GM21576 (cell line): ENCODE data around the gene SHROOM3.

ENCODE experiments used
- ATAC-seq: cut with Tn5 transposase; IDR thresholded peaks from one replicate; pipeline ENCODE4 v1.9.1; 2021; ENCODE audit warnings: mild to moderate bottlenecking, moderate library complexity; ENCODE audit not compliant: unreplicated experiment

Gene SHROOM3

DNA sequence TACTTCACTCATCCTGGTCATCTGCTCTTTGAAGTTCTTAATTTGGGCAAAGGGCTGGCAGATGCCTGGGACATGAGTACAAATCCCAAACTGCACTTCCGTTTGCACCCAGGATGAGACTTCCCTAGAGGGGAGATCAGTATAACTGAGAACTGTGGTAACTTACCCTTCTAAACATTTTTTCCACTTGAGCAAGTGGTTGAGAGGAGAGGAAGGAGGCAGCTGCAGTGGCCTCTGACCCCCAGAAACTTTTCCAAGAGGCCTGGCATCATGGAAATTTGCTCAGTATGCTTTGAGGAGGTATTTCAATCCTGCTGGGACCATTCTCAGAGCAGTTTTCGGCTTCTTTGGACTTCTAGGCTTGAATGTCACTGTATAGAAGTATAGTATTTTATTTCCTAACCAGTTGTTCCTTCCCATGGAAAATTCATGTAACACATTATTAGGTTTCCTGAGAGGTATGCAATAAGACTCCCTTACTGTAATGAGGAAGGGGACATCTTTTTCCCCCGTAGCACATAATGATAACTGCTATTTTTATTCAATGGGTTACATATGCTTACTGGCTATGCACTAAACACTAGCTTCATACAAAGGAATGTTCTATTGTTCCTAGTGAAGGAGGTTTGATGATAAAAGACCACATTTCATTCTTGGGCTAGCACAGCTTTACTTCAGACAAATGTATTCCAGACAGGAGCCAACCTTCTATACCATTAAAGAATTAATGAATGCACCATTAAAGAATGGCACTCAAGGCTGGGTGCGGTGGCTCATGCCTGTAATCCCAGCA lies 129.3 kb downstream of the SHROOM3 start:
- no peak for ATAC-seq

DNA sequence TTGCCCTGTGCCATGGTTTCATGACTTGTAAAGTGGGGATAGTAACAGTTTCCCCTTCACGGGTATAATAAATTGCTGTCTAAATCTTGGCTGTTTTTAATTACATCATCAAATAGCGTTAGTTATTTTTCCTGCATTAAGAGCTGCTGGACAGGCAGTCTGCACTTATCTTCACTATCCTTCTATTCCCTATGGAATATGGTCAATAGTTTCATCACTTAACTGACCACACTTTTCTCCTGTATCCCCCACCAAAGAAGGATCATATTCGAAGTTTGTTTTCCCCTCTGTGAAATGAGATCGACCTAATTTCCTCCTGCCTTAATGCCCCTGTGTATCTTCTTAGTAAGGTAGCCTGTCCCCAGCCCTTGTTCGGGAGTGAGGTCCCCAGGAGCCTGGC lies 133.2 kb downstream of the SHROOM3 start:
- no peak for ATAC-seq

DNA sequence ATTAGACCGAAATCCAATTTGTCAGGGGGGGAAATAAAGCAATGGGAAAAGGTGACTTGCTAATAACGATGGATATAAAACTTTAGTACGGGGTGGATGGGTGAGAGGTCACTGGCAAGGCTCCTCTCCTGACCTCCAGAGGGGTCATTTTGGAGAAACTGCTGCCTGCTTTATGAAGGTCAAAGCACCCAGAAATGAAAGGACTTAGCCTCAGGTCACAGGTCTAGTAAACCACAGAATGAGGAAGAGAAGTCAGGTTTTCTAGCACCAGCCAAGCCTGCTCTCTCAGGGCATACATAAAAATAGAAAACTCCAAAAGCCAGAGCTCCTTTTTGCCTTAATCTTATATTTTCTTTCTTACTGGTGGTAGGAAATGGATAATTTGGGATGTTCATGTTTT lies 134.2 kb downstream of the SHROOM3 start:
- ATAC-seq, result no peak

DNA sequence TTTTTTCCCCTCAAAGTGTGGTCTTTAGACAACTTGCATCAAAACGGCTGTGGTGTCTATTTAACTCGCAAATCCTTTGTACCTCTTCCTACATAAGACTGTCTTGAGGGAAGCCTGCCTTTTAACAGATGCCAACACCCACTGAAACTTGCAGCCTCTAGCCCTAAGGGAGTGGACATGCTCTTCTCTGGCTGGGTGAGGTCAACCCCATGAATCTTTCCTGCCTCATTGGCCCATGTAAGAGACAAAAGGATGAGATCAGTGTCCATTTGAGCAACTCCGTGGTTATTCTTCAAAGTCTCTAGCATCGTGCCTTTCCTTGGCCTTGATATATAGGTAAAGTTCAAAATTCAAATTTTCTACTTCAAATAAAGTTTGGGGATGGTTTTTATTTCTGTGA lies 134.7 kb downstream of the SHROOM3 start:
- ATAC-seq, result no peak

DNA sequence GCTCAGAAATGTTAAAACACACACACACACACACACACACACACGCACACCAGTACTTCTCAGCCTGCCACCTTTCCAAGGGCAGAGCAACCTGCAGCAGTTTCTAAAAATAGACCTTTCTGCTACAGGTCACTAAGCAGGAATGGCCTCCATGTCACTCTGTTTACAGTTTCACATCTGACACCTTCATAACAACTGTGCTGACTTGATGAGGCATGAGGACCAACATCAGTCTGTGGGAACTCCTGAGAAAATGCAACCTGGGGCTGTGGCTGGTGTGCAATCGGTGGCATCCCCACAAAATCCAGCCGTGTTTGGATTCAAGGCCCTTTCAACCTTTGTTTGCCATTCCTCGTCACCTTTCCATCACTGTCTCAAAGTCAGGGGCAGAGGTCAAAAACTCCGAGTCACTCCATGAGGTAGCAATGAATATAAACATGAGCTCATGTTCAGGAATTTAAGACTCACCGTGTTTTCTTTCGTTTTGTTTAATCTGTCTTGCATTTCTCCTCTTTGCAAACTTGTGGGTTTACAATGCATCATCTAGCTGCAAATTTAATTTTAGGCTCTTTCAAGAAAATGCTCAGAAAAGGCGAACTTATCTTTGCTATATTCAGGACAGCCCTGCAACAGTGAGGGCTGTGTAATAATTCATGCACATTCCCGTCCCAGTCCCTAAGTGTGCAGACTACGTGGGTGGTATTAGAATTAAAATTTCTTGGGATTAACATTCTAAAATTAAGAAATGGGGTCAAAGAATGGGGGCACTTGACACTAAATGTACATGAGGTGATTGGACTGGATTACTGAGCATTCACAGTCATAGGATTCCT lies 135.3 kb downstream of the SHROOM3 start:
- ATAC-seq, result no peak

DNA sequence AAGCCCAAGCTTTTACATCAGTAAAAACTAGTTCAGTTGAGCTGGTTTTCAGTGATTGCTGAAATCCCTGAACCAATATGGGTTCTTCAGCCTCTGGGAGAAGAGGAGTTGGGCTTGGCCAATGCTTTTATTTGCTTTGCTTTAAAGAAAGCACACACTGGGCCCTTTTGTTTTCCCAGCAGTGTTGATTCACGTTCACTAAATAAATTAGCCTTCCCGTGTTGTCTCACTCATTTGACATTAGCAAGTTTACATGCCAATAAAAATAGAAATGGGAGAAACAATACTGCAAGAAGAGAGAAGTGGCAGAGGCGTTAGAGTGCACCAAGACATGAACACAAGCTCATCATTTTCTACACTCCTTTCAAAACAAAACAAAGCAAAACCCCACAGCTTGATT lies 136.2 kb downstream of the SHROOM3 start:
- ATAC-seq, result no peak

DNA sequence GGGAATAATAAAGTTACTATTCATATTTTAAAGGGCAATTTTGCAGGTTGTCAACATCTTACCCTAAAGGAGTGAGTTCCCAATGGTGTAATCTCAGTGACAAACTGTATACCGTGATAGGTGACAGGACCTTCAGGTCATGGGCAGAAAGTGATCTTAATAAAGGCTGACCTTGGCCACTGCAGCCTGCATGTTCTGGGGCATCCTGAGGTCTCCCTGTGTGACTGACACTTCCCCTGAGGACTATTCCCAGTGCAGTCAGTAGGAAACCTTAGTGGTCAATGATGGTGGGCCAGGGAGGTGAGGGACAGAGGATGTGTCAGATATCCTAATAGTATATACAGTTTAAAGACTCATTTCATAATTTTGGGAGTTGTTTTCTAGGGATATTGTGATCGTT lies 137.2 kb downstream of the SHROOM3 start:
- ATAC-seq, result no peak

DNA sequence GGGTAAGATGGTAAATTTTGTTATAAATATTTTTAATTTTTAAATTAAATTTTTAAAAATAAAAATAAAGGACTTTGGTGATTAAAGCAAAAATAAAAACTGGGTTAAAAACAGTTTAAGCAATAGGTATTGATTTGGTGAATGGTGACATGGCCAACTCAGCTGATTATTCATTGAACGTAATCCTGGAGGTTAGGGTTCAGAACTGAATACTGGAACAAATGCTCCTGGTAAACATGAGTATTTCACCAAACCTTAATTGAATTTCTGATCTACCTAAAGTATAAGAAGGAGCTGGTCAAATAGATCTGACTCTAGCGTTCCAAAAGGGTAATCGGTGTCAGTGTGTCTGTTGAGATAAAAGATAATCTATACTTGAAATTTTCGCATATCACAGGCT lies 141.8 kb downstream of the SHROOM3 start:
- no peak for ATAC-seq

DNA sequence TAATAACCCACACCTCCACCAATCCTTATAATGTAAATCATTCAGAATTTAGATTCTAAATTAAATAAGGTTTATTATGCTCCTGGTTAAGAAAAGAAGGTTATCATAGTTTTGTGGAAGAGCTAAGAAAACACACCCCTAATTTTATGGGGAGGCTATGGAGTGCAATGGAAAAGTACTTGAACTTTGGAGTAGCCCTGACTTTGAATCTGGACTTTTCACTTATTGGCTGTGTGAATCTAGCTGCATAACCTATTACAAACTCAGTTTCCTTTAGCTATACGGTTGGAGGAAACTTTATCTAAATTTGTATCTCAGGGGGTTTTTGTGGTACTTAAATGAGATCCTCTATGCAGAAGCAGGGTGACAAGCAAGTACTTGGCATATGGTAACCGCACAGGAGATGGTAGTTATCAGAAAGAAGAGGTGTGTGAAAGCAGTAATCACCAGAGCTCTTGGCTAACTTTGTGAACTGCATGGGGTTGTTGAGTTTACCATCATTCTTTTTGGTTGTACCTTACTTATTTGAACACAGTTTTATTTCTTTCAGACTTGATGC lies 143.1 kb downstream of the SHROOM3 start:
- no peak for ATAC-seq

DNA sequence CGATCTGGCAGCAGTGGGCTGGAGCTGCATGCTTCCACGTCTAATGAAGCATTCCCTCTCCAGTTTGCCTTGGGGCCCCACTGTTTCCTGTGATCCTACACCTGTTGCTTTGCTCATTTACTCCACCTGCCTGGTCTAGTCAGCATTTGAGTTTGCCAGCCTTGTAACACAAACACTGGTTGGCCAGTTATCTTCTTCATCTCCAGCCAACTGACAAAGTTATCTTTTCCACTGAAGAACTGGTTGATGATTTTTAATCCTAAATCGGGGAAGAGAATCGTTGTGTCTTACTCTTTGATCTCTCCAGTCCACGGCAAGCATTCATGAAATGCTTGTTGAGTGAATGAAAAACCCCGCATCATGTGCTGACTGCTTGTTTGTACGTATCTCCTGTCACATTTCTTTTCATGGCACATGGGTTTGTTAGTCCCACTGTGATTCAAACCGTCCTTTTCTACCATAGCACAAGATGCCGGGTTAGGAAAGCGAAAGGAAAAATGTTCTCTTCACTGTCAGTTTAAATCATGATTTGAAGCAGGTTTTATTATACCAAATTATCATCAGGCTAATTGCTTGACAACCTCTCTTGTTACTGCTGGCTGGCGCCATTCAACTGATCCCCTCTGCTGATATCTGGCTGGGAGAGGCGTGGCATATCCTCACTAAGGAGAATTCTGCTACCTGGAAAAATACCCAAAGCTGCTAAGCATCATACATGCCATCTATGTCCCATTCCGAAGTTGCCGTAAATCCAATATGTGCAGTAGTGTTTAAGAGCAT lies 144.8 kb downstream of the SHROOM3 start:
- ATAC-seq, result no peak

DNA sequence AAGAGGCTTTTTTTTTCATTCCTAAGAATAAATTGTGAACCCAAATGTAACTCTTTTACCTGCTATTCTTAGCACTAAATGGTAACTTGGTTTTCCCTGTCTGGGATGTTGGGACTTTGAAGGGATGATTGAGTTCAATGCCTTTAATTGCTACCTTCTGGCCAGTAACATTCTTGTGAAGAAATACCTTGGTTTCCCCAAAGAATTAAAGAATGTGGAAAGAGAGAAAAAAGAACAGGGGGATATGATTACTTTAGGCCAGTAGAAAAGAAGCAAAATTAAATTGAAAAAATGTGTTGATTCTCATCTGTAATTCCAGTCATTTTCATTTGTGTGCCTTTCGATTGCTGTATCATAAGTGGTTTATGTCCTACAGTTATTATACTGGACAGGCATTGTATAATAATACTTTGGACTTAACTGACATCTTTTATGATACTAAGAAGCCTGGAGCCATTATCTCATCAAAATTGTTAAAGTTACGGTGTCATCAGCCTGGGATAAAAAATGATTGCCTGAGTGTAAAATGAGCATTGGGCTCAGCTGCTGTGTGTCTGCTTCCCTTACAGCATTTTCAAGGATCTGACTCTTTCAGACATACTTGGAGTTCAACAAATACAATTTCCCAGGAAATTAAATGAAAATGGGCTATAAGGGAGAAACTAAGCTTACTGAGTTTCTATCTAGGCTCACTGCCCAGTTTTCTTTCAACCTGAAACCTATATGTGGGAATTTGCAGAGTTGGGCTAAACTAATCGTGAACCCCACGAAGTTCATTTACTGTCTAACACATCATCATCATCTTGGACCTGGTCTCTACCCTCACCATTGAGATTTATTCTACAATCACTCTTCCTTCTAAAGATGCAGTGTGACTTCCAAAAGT lies 146.3 kb downstream of the SHROOM3 start:
- ATAC-seq, result no peak

DNA sequence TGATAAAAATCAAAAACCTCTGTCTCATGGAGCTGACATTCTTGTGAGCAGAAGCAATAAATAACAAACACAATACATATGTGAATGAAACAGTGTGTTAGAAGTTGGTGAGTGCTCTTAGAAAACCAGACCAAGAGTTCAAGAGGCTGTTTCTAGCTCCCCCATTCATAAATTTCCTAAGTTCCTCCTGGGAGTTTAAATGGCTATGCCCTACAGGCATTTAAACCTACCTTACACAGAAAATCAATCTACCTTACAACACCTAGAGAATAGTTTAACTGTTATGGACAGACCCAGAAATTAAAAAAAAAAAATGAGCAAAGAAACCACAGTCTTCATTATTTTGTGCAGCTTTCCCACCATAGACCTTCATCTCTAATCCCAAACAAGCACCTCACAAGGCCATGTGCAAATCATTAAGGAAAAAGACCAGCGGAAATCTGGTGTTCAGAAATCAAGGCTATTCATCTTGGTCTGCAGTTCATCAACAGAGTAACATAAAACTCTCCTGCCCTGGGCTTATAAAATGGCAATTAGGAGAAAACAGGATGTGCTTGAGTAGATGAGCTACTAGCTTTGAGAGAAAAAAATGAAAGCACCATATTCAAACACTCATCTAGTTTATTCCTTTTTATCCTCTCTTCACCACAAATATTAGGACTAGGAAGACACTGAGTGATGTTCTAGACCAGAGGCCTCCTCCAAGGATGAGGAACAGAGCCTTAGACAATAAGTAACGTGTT lies 147.2 kb downstream of the SHROOM3 start:
- no peak for ATAC-seq

DNA sequence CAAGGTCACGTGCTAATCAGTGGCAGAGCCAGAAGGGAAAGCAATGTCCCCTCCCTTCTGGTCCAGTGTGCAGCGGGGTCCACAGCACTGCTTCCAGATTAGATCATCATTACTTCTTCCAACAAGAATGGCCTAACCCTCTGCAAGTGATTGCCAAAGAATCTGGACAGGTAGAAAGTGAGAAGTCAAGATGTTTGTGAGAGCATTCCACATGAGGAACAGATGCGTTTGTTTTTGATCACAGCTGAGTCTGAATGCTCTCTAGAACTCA lies 147.7 kb downstream of the SHROOM3 start:
- ATAC-seq, result no peak

DNA sequence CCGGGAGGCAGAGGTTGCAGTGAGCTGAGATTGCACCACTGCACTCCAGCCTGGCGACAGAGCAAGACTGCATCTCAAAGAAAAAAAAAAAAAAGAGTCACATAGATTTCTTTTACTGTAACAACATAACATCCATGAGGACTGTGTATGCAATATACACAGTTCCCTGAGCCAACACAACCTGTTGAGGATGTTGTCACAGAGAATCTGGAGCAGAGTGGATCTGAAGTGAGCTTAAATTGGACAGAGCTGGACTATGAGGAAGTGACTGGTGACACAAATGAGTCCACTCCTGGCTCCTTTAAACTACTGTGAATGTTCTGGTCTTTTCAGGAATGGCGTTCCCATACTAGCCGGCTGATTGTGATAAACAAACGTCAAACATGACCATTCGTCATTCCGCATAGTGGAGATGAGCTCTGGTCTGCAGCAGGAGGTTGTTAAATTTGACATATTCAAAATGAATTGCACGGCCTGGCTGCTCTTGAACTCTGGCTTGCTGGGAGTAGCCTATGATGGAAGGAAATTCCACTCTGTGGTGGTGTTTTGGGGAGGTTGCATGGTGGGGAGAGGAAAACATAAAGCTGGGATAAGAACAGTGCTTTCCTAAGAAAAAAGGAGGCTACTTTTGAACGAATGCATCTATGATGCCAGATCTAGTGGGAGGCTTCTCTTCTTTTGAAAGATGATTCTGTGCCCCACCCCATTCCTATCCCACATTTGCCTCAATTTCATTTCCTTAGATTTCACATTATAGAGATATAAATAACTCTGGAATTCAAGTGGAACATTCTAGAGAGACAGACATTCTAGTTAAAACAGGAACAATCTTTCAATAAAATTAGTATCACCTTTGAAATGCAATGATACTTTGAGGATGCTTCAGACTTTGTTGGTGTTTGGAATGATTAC lies 149.5 kb downstream of the SHROOM3 start:
- no peak for ATAC-seq

DNA sequence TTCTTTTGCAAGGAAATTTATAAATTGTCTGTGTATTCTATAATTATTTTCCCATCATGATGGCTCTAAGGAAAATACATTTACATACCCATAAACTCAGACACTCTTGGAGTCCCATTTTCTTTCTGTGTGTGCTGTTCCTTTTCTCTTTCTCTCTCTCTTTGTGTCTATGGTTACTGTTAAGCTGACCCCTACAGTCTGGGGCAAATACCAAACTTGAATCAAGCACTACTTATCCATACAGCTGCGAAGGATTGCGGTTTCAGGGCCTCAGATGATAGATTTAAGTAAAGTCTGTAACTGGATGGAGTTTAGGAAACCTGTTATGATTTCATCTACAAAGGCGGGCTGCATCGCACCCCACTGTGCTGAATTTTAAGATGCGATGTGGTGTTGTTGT lies 150.2 kb downstream of the SHROOM3 start:
- ATAC-seq, result no peak

DNA sequence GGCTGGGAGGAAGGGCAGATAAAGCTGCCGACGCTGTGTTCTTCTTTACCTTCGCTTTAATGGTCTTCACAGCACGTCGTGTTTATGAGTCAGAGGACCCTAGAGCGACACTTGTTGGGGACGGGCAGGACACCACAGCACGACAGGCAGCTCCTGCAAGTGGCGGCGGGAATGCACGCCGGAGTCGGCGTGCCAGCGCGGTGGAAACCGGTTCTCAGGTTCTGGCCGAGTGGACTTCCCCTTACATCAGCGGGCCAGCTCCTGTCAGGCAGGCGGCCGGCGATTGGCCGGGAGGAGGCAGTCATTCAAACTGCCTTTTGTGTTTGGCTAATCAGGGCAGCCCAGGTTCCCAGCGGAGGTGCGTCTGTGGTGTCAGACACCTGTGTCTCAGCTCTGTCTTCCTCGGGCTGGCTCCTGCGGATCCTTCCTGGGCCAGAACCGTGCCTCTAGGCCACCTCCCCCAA lies 150.9 kb downstream of the SHROOM3 start:
- ATAC-seq, result no peak

DNA sequence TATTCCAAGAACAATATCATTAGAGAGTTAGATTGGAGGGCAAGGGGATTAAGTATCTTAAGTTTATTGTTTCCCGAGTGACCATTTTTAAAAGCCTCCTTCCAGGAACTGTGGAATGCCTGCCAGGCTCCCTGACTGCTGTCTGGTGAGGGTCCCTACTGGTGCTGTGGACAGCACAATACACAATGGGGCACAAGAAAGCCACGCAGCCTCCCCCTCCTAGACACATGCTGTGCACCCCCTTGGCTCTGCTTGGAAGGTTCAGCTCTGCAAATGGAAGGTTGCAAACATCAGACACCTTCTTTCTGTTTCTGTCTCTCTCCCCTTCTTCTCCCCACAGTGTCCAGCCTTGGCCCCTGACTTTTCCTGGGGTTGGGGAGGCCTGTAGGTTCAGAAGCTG lies 153.2 kb downstream of the SHROOM3 start:
- ATAC-seq, result no peak

DNA sequence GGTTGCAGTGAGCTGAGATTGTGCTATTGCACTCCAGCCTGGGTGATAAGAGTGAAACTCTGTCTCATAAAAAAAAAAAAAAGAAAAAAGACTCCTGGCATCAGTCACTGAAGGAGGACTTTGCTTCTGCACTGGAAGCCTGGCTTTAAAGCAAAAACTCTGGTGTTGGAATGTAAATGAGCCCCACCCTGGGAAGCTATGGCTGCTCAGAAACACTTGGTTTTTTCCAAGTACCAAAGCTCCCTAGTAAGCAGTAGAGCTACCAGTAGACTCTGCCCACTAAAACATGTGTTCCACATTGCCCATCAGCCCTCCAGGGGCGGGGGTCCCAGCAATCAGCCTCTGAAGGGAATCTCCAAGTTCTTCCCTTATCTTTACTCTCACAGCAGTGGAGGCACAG lies 154.4 kb downstream of the SHROOM3 start:
- no peak for ATAC-seq
